Vagina (tissue), 2 donors: ENCODE measurements around the gene ZBTB45.
"Not testable (repeated sequence)": the region's sequence is repeated elsewhere in the genome, so short reads cannot be mapped to it uniquely, and the experiment has no call there.

Source experiments
- POLR2A ChIP-seq, 2 donors: fragments of 450-650 bp; IDR thresholded peaks; one replicate each; pipeline ENCODE4 v1.6.1; 2017; ENCODE audit warnings: antibody characterized with exemption in 2 of 2, mild to moderate bottlenecking in 2 of 2, moderate library complexity in 2 of 2
- POLR2AphosphoS5 ChIP-seq, 2 donors: sonication (generic); formaldehyde crosslinking; IDR thresholded peaks; one replicate each; pipeline ENCODE4 v1.9.0; 2017; ENCODE audit warnings: antibody characterized with exemption in 2 of 2, mild to moderate bottlenecking in 2 of 2, low read depth in 1 of 2; ENCODE audit not compliant: insufficient read depth in 1 of 2
- TF ChIP-seq, protein P1 (sequence below), 3 experiments: fragments of 450-650 bp in 2 of 3; fragments of 200-600 bp in 1 of 3; sonication (generic) in 1 of 3; IDR thresholded peaks; one replicate each; pipeline ENCODE4 v1.5.1; 2017 to 2019; ENCODE audit warnings: antibody characterized with exemption in 3 of 3, mild to moderate bottlenecking in 2 of 3, moderate library complexity in 2 of 3

DNA sequence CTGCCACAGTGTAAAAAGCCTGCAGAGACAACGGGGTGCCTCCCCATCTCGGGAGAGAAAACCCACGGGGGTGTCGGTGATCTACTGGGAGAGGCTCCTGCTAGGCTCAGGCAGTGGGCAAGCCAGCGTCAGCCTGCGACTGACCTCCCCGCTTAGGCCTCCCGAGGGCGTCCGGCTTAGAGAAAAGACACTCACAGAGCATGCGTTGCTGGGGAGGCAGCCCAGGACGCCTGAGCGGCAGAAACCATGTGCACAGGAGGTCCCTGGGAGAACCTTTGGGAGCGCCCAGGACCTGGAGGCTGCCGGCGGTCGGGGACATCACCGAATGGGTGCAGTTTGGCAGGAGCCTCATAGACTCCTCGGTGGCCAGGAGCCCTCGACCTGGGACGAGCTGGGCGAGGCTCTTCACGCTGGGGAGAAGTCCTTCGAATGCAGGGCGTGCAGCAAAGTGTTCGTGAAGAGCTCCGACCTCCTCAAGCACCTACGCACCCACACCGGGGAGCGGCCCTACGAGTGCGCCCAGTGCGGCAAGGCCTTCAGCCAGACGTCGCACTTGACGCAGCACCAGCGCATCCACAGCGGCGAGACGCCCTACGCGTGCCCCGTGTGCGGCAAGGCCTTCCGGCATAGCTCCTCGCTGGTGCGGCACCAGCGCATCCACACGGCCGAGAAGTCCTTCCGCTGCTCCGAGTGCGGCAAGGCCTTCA lies 48.6 kb downstream of the ZBTB45 start:
- TF ChIP-seq, protein P1, sequence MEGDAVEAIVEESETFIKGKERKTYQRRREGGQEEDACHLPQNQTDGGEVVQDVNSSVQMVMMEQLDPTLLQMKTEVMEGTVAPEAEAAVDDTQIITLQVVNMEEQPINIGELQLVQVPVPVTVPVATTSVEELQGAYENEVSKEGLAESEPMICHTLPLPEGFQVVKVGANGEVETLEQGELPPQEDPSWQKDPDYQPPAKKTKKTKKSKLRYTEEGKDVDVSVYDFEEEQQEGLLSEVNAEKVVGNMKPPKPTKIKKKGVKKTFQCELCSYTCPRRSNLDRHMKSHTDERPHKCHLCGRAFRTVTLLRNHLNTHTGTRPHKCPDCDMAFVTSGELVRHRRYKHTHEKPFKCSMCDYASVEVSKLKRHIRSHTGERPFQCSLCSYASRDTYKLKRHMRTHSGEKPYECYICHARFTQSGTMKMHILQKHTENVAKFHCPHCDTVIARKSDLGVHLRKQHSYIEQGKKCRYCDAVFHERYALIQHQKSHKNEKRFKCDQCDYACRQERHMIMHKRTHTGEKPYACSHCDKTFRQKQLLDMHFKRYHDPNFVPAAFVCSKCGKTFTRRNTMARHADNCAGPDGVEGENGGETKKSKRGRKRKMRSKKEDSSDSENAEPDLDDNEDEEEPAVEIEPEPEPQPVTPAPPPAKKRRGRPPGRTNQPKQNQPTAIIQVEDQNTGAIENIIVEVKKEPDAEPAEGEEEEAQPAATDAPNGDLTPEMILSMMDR (IDR thresholded peaks at IDR 0.05), result not testable (repeated sequence)
- TF ChIP-seq POLR2A (IDR thresholded peaks at IDR 0.05); POLR2AphosphoS5 (IDR thresholded peaks at IDR 0.05; ENCODE audit: insufficient read depth in 1 of 2, low read depth in 1 of 2): not testable (repeated sequence)
